HFFc6 (cell line): ENCODE results near the gene TUBA4A. TPM values are rescaled to one million over a fixed set of nuclear protein-coding genes. Genes with fewer than 3 reads are reported as not detected.
A peak's percentile ranks its signal among the peaks of the same experiment; 100 is the strongest.
"Not testable (repeated sequence)": the region's sequence is repeated elsewhere in the genome, so short reads cannot be mapped to it uniquely, and the experiment has no call there.

Experiments used
- DNase-seq: peaks from one replicate; pipeline ENCODE4 v3.0.0-alpha.2; 2018
- H3K27ac Mint-ChIP-seq: 2 replicates; pipeline ENCODE4 v1.8.0; 2020; ENCODE audit warnings: mild to moderate bottlenecking, mixed read lengths
- H3K27me3 Mint-ChIP-seq: 2 replicates; pipeline ENCODE4 v1.8.0; 2021; ENCODE audit warnings: mild to moderate bottlenecking, moderate library complexity, mixed read lengths; ENCODE audit not compliant: insufficient read depth
- H3K36me3 Mint-ChIP-seq: 2 replicates; pipeline ENCODE4 v1.8.0; 2021; ENCODE audit warnings: low read depth, mixed read lengths
- H3K4me1 Mint-ChIP-seq: 2 replicates; pipeline ENCODE4 v1.8.0; 2020; ENCODE audit warnings: low read depth, mixed read lengths
- H3K4me3 Mint-ChIP-seq: 2 replicates; pipeline ENCODE4 v1.8.0; 2020; ENCODE audit warnings: mild to moderate bottlenecking, moderate library complexity, mixed read lengths
- H3K9me3 Mint-ChIP-seq: 2 replicates; pipeline ENCODE4 v1.8.0; 2020; ENCODE audit warnings: mild to moderate bottlenecking, mixed read lengths
- total RNA-seq, 6 experiments: library from RNA; stranded (reverse); fragmentation: NEBNext Ultra II Directional; extraction: Animal tissue kit (Norgen Biotek cat#: 25700); gene quantifications; 2 replicates in 1 of 6; 3 replicates in 5 of 6; pipeline ENCODE4 v1.2.3, GENCODE V29; 2021
- TF ChIP-seq, protein P1 (sequence below): fragments of 200-600 bp; sonication (generic); IDR thresholded peaks from 2 replicates; pipeline ENCODE4 v1.5.0; 2021; ENCODE audit warnings: antibody characterized with exemption, mild to moderate bottlenecking

The TUBA4A gene
- total RNA-seq, 6 experiments from 2014 or later: 40.4 to 66.3 (median 48.2) TPM

DNA sequence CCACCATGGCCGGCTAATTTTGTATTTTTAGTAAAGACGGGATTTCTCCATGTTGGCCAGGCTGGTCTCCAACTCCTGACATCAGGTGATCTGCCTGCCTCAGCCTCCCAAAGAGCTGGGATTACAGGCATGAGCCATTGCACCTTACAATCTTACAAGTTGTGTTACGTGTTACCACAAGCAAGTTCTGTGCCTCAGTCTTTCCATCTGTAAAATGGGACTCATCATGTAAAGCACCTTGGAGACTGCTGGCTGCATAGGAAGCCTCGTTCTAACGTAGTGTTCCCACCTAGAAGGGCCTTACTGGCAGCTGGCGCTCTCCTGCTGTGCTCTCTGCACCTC, 35.4 kb upstream of the TUBA4A start:
- Mint-ChIP-seq H3K4me3 (peak overlapping the region; percentile 49; the same call in 1 of the 2 replicates), H3K27ac (no peak overlapping the region; the same call in 1 of the 2 replicates), H3K4me1 (peaks cover 20% of the 10 kb centered on the region), H3K27me3 (peaks cover 7% of the 10 kb centered on the region), H3K9me3 (no peaks in the 10 kb centered on the region), H3K36me3 (no peaks in the 10 kb centered on the region; the same call in 1 of the 2 replicates)
- no peak for DNase-seq
- TF ChIP-seq, protein P1, sequence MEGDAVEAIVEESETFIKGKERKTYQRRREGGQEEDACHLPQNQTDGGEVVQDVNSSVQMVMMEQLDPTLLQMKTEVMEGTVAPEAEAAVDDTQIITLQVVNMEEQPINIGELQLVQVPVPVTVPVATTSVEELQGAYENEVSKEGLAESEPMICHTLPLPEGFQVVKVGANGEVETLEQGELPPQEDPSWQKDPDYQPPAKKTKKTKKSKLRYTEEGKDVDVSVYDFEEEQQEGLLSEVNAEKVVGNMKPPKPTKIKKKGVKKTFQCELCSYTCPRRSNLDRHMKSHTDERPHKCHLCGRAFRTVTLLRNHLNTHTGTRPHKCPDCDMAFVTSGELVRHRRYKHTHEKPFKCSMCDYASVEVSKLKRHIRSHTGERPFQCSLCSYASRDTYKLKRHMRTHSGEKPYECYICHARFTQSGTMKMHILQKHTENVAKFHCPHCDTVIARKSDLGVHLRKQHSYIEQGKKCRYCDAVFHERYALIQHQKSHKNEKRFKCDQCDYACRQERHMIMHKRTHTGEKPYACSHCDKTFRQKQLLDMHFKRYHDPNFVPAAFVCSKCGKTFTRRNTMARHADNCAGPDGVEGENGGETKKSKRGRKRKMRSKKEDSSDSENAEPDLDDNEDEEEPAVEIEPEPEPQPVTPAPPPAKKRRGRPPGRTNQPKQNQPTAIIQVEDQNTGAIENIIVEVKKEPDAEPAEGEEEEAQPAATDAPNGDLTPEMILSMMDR: no peak

- Mint-ChIP-seq H3K27ac (no peak overlapping the region), H3K9me3 (no peaks in the 10 kb centered on the region), H3K36me3 (peaks cover 6% of the 10 kb centered on the region; the same call in 1 of the 2 replicates), H3K27me3 (peaks cover 6% of the 10 kb centered on the region), H3K4me3 (no peak overlapping the region), H3K4me1 (peaks cover 18% of the 10 kb centered on the region)
- no peak for DNase-seq
- TF ChIP-seq, protein P1: no peak
These were observed 34.0 kb upstream of the TUBA4A start for GRCh38 chr2:219287580-219288265.

- TF ChIP-seq, protein P1: 0 out of 2 replicates have a peak, but pooled peaks have one; percentile 2
- not testable (repeated sequence) for H3K27me3 Mint-ChIP-seq, H3K9me3 Mint-ChIP-seq, H3K4me3 Mint-ChIP-seq, H3K27ac Mint-ChIP-seq, H3K36me3 Mint-ChIP-seq, DNase-seq
- peaks cover 18% of the 10 kb centered on the region for H3K4me1 Mint-ChIP-seq
These were observed 33.4 kb upstream of the TUBA4A start for GRCh38 chr2:219287116-219287440.

GRCh38 chr2:219286436-219287115, 32.9 kb upstream of the TUBA4A start:
- no peak overlapping the region for H3K4me3 Mint-ChIP-seq
- peaks cover 18% of the 10 kb centered on the region for H3K4me1 Mint-ChIP-seq
- peaks cover 7% of the 10 kb centered on the region; the same call in 1 of the 2 replicates for H3K36me3 Mint-ChIP-seq
- TF ChIP-seq, protein P1: peak; percentile 7; the same call in 1 of the 2 replicates
- DNase-seq: no peak
- peak overlapping the region; percentile 19; the same call in 1 of the 2 replicates for H3K27ac Mint-ChIP-seq
- H3K27me3 Mint-ChIP-seq: peaks cover 5% of the 10 kb centered on the region
- H3K9me3 Mint-ChIP-seq: no peaks in the 10 kb centered on the region

GRCh38 chr2:219285894-219286425, 32.2 kb upstream of the TUBA4A start:
- TF ChIP-seq, protein P1: no peak
- Mint-ChIP-seq H3K27me3 (peaks cover 5% of the 10 kb centered on the region), H3K4me1 (peaks cover 20% of the 10 kb centered on the region), H3K27ac (peak overlapping the region; percentile 19; the same call in 1 of the 2 replicates), H3K4me3 (no peak overlapping the region), H3K9me3 (no peaks in the 10 kb centered on the region), H3K36me3 (peaks cover 11% of the 10 kb centered on the region; the same call in 1 of the 2 replicates)
- no peak for DNase-seq
